Pancreas (tissue), 10 donors: ENCODE results near the gene FMNL1. TPM values are rescaled to one million over a fixed set of nuclear protein-coding genes. Genes with fewer than 3 reads are reported as not detected.

Source experiments
- ATAC-seq, 4 donors: fragments of 200-7000 bp; cut with Tn5 transposase; one replicate each; pipeline versions ENCODE4 v1.8.0 to v1.9.1; 2020; ENCODE audit warnings: mild to moderate bottlenecking in 4 of 4, moderate library complexity in 4 of 4
- DNase-seq, 6 donors: peaks; one replicate each; pipeline ENCODE4 v3.0.0-alpha.2; 2020
- FAIRE-seq: peaks from 2 replicates; lab custom pipeline; 2012; peaks lifted over from hg19 to GRCh38; lab: Jason Lieb, UNC
- H3K27ac ChIP-seq, 4 donors: fragments of 200-600 bp; sonication (generic); 1 replicate in 3 of 4; 2 replicates in 1 of 4; pipeline versions ENCODE4 v1.5.0 to v1.8.0; 2020
- H3K27me3 ChIP-seq, 4 donors: fragments of 200-600 bp; one replicate each; pipeline ENCODE4 v1.8.0; 2021
- H3K36me3 ChIP-seq, 3 donors: fragments of 200-600 bp; sonication (generic) in 1 of 3; one replicate each; pipeline versions ENCODE4 v1.5.0 to v1.8.0; 2020 to 2021
- H3K4me1 ChIP-seq, 3 donors: fragments of 200-600 bp; one replicate each; pipeline ENCODE4 v1.8.0; 2021
- H3K4me3 ChIP-seq, 4 donors: fragments of 200-600 bp; sonication (generic) in 2 of 4; one replicate each; pipeline versions ENCODE4 v1.5.0 to v1.8.0; 2020 to 2021
- H3K9me3 ChIP-seq, 4 donors: fragments of 200-600 bp; one replicate each; pipeline ENCODE4 v1.8.0; 2021
- CTCF ChIP-seq, 4 donors: fragments of 200-600 bp; sonication (generic) in 3 of 4; IDR thresholded peaks; one replicate each; pipeline versions ENCODE4 v1.5.0 to v1.8.0; 2021; ENCODE audit warnings: antibody characterized with exemption in 4 of 4
- WGBS, 2 donors: extraction: QIAGEN DNeasy Blood & Tissue Kit; methylation state at CpG; one replicate each; pipeline ENCODE4 v1.1.7; 2013; 5-methylcytosine and 5-hydroxymethylcytosine counted together
- intact Hi-C, 3 donors: fragments of 100-400 bp; cut with DNase I; formaldehyde crosslinking; loops; one replicate each; pipeline versions ENCODE4 v1.11.1 to v1.14.2; 2022
- polyA plus RNA-seq, 2 donors: library from polyadenylated mRNA; stranded (reverse); fragments of 200-250 nt; gene quantifications; one replicate each; pipeline ENCODE4 v1.2.3, GENCODE V29; 2013
- total RNA-seq, 6 donors: library from RNA; stranded (reverse); fragmentation: NEBNext Ultra II Directional in 4 of 6; extraction: Animal tissue kit (Norgen Biotek cat#: 25700) in 4 of 6; gene quantifications; one replicate each; pipeline versions ENCODE4 v1.2.1 to v1.2.4, GENCODE V29; 2021 to 2023
- donor health status: healthy with polysubstance abuse.
- donor health status: DM: no; HTN: no; CAD: no; lungs with moderate emphysema.
- donor health status: DM: no; HTN: no; CAD: no.
- donor health status: control.
- donor health status: control.
- donor health status: Bipolar disorder and iron deficiency.
- donor health status: DM: yes; HTN: yes; CAD: no.
- donor health status: DM: no; HTN: no; CAD: no.
- donor health status: DM: no; HTN: no; CAD: no.
- donor health status: DM: yes; HTN: yes; CAD: no.

FMNL1 gene
- total and polyA plus RNA-seq, 8 donors: 1.9 to 22.1 (median 5.4) TPM

GRCh38 chr17:45177563-45177962, 44.1 kb upstream of the FMNL1 start:
- FAIRE-seq: no peak
- Histone ChIP-seq H3K9me3 (no peaks in the 10 kb centered on the region), H3K4me3 (no peak overlapping the region), H3K4me1 (peaks cover 0 to 10% (median 10%) of the 10 kb centered on the region in 3 donors), H3K27me3 (no peaks in the 10 kb centered on the region), H3K27ac (no peak overlapping the region), H3K36me3 (no peaks in the 10 kb centered on the region)
- ATAC-seq: no peak
- 80 to 81% methylated on average over 7 of the region's 7 CpGs for WGBS, 2 donors
- TF ChIP-seq CTCF (IDR thresholded peaks at IDR 0.05): no peak
- intact Hi-C loops: no loop called here
- DNase-seq: no peak

- Histone ChIP-seq H3K27me3 (no peaks in the 10 kb centered on the region), H3K36me3 (no peaks in the 10 kb centered on the region), H3K27ac (no peak overlapping the region), H3K4me1 (no peaks in the 10 kb centered on the region), H3K9me3 (no peaks in the 10 kb centered on the region), H3K4me3 (no peak overlapping the region)
- no peak for FAIRE-seq
- TF ChIP-seq CTCF (IDR thresholded peaks at IDR 0.05): no peak
- WGBS, 2 donors: 85 to 91% methylated on average over 5 of the region's 5 CpGs
- intact Hi-C loops: no loop called here
- ATAC-seq: no peak
- no peak for DNase-seq
Observed at GRCh38 chr17:45184144-45184543, 37.5 kb upstream of the FMNL1 start.

GRCh38 chr17:45186801-45187354, 34.8 kb upstream of the FMNL1 start:
- 65 to 67% methylated on average over 7 of the region's 7 CpGs for WGBS, 2 donors
- Histone ChIP-seq H3K9me3 (no peaks in the 10 kb centered on the region), H3K27me3 (no peaks in the 10 kb centered on the region), H3K4me1 (no peaks in the 10 kb centered on the region), H3K4me3 (no peak overlapping the region), H3K27ac (no peak overlapping the region), H3K36me3 (no peaks in the 10 kb centered on the region)
- intact Hi-C loops: no loop called here
- TF ChIP-seq CTCF (IDR thresholded peaks at IDR 0.05): no peak
- ATAC-seq: no peak
- DNase-seq: no peak
- no peak for FAIRE-seq

- H3K27me3 ChIP-seq: no peaks in the 10 kb centered on the region
- no peaks in the 10 kb centered on the region for H3K4me1 ChIP-seq
- FAIRE-seq: no peak
- intact Hi-C loops: no loop called here
- WGBS, 2 donors: 66% methylated on average over 2 of the region's 2 CpGs
- no peak for DNase-seq
- no peak for ATAC-seq
- H3K9me3 ChIP-seq: no peaks in the 10 kb centered on the region
- H3K4me3 ChIP-seq: no peak overlapping the region
- no peaks in the 10 kb centered on the region for H3K36me3 ChIP-seq
- H3K27ac ChIP-seq: no peak overlapping the region
- TF ChIP-seq CTCF (IDR thresholded peaks at IDR 0.05): no peak
Observed at GRCh38 chr17:45189009-45189408, 32.7 kb upstream of the FMNL1 start.

DNA sequence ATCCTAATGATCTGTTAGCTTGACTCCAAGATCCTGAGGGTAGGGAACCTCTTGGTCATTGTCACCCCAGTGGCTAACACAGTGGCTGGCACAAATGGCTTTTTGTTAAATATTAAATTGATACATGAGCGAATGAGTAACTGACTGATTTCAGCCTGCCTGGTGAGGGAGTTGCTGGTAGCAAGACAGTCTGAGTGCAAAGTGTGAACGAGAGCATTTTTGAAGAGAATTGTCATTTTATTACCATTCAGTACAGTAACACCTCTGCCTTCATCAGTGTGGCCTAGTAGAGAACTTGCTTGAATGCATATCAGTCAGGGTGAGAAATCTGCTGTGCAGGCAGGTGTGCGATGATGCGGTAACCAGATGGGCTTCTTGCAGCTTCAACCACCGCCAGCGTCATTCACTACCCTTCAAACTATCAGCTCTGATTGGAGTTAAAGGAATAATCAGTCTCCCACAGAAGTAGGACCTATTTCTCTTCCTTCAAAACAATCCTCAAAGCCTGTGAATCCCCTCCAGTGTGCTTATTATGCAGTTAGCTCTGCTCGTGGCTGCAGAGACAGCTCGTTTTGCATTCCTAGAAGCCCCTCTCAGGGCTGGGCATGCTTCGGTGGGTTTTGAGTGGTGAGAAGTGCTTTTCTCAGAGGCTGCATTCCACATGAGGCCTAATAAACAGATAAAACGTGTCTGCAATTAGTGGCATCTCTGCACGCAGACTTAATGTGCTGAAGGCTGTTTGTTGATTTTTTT, 31.0 kb upstream of the FMNL1 start:
- no peak for FAIRE-seq

More for the DNA sequence above, 31.0 kb upstream of the FMNL1 start:
- no peaks in the 10 kb centered on the region for H3K36me3 ChIP-seq
- no peaks in the 10 kb centered on the region for H3K4me1 ChIP-seq
- H3K4me3 ChIP-seq: no peak overlapping the region
- WGBS, 2 donors: 53 to 56% methylated on average over 11 of the region's 11 CpGs
- no peak for DNase-seq
- H3K27me3 ChIP-seq: no peaks in the 10 kb centered on the region
- intact Hi-C loops: no loop called here
- H3K27ac ChIP-seq: no peak overlapping the region
- H3K9me3 ChIP-seq: no peaks in the 10 kb centered on the region
- ATAC-seq: peak in 2 of 4 donors; percentile 30 to 42
- no peak for TF ChIP-seq CTCF (IDR thresholded peaks at IDR 0.05)
